ENCODE results near the gene TTN. TPM values are rescaled to one million over a fixed set of nuclear protein-coding genes. Genes with fewer than 3 reads are reported as not detected.

Gene TTN
- under 0.01 and 0.17 TPM in 2 replicates for total RNA-seq

GRCh38 chr2:178807227-178808008 lies at the start of gene TTN:
Gene TTN (minus strand): TSS chr2:178807423. CDS start chr2:178804642, 2,781 bp downstream.

GRCh38 chr2:178480227-178481181 lies 326.7 kb downstream of the TTN start, which contains the start of gene PLEKHA3:
Gene PLEKHA3 (plus strand): TSS chr2:178480457. CDS start chr2:178480870, 413 bp downstream.

GRCh38 chr2:178478439-178479274 lies 328.6 kb downstream of the TTN start, which contains the start of gene FKBP7:
Gene FKBP7 (minus strand): TSS chr2:178478600. CDS start chr2:178478499, 101 bp downstream.

Other genes with a start within 250 kb of the TTN start
- not detected in 2 replicates for gene CCDC141, start 242.7 kb upstream of the TTN start, total RNA-seq

Data from bronchus fibroblast of lung (primary cell).